Neural cell (in vitro differentiated cells): Measurements from ENCODE around the gene EPPIN.

Experiments used
- EP300 ChIP-seq: fragments of 450-650 bp; conservative IDR thresholded peaks from 2 replicates; pipeline ENCODE4 v1.6.1; 2014; ENCODE audit warnings: antibody characterized with exemption, mild to moderate bottlenecking, moderate library complexity; ENCODE audit not compliant: poor library complexity, severe bottlenecking
- EZH2 ChIP-seq: fragments of 200-600, 300-800 bp; shearing (Covaris generic), sonication (generic); IDR thresholded peaks from 2 replicates; pipeline ENCODE4 v1.6.1; 2014; ENCODE audit warnings: antibody characterized with exemption, low read length, borderline replicate concordance, mild to moderate bottlenecking; ENCODE audit not compliant: insufficient read depth, poor library complexity, severe bottlenecking
- MXI1 ChIP-seq: fragments of 450-650 bp; conservative IDR thresholded peaks from 2 replicates; pipeline ENCODE4 v1.6.1; 2014; ENCODE audit warnings: antibody characterized with exemption, mild to moderate bottlenecking; ENCODE audit not compliant: poor library complexity, severe bottlenecking
- POLR2AphosphoS5 ChIP-seq: IDR thresholded peaks from 2 replicates; pipeline ENCODE4 v1.6.1; 2012
- RAD21 ChIP-seq: fragments of 450-650 bp; conservative IDR thresholded peaks from 2 replicates; pipeline ENCODE4 v1.6.1; 2014; ENCODE audit warnings: antibody characterized with exemption, mild to moderate bottlenecking, moderate library complexity
- SMC3 ChIP-seq: fragments of 450-650 bp; conservative IDR thresholded peaks from 2 replicates; pipeline ENCODE4 v1.6.1; 2014; ENCODE audit warnings: antibody characterized with exemption, mild to moderate bottlenecking, moderate library complexity; ENCODE audit not compliant: poor library complexity
- TAF1 ChIP-seq: IDR thresholded peaks from 2 replicates; pipeline ENCODE4 v1.6.1; 2012; ENCODE audit warnings: low read depth
- TF ChIP-seq, protein P1 (sequence below): fragments of 450-650 bp; IDR thresholded peaks from 2 replicates; pipeline ENCODE4 v1.5.1; 2014; ENCODE audit warnings: antibody characterized with exemption, mild to moderate bottlenecking, moderate library complexity; ENCODE audit not compliant: poor library complexity, severe bottlenecking
- TF ChIP-seq, protein P2 (sequence below): IDR thresholded peaks from 2 replicates; pipeline ENCODE4 v1.6.1; 2012; ENCODE audit warnings: borderline replicate concordance

DNA sequence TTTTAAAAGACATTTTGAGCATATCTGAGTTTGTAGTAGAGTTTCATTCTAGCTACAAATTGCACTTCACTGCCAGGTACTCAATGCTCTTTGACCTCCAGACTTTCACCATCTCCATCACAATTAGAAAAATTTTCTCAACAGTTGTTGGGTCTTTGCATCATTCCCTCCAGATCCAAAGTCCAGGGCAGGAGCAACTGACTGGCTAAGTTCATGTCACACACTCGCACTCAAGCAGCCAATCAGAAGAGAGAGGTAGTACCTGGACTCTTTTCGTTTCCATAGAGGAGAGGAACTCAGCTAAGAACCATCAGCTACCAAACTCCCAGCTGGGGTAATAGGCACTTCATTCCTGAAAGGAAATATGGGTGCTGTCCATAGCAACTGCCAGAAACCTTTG lies 40.8 kb downstream of the EPPIN start:
- TF ChIP-seq, protein P1, sequence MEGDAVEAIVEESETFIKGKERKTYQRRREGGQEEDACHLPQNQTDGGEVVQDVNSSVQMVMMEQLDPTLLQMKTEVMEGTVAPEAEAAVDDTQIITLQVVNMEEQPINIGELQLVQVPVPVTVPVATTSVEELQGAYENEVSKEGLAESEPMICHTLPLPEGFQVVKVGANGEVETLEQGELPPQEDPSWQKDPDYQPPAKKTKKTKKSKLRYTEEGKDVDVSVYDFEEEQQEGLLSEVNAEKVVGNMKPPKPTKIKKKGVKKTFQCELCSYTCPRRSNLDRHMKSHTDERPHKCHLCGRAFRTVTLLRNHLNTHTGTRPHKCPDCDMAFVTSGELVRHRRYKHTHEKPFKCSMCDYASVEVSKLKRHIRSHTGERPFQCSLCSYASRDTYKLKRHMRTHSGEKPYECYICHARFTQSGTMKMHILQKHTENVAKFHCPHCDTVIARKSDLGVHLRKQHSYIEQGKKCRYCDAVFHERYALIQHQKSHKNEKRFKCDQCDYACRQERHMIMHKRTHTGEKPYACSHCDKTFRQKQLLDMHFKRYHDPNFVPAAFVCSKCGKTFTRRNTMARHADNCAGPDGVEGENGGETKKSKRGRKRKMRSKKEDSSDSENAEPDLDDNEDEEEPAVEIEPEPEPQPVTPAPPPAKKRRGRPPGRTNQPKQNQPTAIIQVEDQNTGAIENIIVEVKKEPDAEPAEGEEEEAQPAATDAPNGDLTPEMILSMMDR, result no peak
- no peak for TF ChIP-seq EP300
- TF ChIP-seq, protein P2, sequence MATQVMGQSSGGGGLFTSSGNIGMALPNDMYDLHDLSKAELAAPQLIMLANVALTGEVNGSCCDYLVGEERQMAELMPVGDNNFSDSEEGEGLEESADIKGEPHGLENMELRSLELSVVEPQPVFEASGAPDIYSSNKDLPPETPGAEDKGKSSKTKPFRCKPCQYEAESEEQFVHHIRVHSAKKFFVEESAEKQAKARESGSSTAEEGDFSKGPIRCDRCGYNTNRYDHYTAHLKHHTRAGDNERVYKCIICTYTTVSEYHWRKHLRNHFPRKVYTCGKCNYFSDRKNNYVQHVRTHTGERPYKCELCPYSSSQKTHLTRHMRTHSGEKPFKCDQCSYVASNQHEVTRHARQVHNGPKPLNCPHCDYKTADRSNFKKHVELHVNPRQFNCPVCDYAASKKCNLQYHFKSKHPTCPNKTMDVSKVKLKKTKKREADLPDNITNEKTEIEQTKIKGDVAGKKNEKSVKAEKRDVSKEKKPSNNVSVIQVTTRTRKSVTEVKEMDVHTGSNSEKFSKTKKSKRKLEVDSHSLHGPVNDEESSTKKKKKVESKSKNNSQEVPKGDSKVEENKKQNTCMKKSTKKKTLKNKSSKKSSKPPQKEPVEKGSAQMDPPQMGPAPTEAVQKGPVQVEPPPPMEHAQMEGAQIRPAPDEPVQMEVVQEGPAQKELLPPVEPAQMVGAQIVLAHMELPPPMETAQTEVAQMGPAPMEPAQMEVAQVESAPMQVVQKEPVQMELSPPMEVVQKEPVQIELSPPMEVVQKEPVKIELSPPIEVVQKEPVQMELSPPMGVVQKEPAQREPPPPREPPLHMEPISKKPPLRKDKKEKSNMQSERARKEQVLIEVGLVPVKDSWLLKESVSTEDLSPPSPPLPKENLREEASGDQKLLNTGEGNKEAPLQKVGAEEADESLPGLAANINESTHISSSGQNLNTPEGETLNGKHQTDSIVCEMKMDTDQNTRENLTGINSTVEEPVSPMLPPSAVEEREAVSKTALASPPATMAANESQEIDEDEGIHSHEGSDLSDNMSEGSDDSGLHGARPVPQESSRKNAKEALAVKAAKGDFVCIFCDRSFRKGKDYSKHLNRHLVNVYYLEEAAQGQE, result no peak
- TF ChIP-seq EZH2, result no peak
- TF ChIP-seq SMC3, result no peak
- TF ChIP-seq POLR2AphosphoS5, result no peak
- TF ChIP-seq TAF1, result no peak
- TF ChIP-seq RAD21, result no peak
- no peak for TF ChIP-seq MXI1
